GM18909 (cell line): Measurements from ENCODE around the gene PNP.
"Not testable (repeated sequence)": the region's sequence is repeated elsewhere in the genome, so short reads cannot be mapped to it uniquely, and the experiment has no call there.

Experiments
- ATAC-seq: cut with Tn5 transposase; IDR thresholded peaks from one replicate; pipeline ENCODE4 v1.9.1; 2021; ENCODE audit warnings: mild to moderate bottlenecking; ENCODE audit not compliant: unreplicated experiment, poor library complexity

Gene PNP

DNA sequence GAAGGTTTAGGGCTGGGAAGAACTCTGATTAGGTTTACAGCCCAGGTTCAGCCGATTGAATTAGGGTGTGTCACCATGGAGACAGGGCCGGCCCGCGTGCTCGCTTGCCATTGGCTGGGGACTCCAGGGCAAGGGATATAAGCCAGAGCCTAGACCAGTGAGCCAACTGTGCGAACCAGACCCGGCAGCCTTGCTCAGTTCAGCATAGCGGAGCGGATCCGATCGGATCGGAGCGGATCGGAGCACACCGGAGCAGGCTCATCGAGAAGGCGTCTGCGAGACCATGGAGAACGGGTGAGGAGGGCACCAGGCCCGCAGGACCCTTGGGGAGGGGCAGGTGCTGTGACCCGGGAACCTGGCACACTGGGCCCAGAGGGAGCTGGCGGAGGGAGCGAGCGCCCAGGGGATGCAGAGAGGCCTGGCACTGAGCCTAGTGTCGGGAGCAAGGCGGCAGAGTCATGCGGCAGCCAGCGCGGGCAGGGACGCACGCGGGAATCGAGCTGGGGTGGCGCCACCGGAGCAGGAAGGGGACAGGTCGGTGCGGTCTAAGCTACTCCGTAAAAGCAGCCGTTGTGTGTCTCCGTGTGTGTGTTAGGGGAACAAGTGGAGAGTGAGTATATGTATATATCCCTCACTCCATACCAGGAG lies at the start of gene PNP:
TSS of gene PNP (plus strand) at position 165 of the 648 bp plus-strand sequence. CDS start at position 284, 119 bp downstream.
- ATAC-seq: peak; percentile 96

DNA sequence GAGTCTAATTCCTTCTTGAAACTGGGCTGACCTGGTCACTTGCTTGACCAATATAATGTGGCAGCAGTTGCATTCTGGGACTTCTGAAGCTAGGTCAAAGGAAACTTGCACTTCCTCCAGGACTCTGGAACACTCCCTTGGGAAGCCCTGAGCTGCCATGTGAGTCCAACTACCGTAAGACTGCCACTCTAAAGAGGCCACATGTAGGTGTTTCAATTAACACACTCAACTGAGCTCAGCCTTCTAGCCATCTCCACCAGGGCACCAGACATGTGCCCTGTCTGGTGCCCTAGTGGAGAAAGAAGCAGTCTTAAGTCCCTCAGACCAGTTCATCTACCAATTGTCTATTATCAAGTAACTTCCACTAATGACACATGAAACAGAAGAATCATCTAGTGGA lies 49.8 kb upstream of the PNP start:
- ATAC-seq: no peak

DNA sequence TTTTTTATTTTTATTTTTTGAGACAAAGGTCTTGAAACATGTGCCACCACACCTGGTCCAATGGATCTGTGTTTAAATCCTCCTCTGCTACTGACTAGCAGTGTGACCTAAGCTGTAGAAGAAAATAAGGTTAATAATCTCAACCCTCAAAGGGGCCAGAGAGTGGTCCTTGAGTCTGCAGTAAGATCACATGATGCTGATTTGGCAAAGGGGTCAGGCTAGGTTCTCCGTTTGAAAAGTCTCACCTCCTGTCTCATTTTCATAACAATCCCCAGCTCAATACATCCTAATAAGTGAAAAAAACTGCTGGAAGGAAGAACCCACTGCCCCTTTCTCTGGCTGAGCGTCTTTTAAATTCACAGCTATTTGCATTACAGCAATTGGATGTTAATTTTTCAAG lies 47.9 kb upstream of the PNP start:
- ATAC-seq: no peak

DNA sequence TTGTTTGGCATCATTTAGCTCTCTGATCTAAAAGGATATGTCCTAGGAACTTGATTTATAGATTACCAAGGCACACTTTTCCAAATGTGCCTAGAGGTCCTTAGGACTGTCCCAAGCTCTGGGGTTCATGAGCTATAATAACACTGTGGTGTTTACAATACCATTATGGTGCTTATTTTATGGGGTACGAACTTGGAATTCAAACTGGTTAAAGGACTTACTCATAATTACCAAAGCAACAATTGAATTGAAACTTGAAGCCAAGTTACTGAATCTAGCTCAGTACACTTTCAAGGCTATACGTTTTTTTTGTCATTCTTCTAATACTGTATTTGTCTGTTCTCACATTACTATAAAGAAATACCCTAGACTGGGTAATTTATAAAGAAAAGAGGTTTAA lies 46.3 kb upstream of the PNP start:
- ATAC-seq: no peak

DNA sequence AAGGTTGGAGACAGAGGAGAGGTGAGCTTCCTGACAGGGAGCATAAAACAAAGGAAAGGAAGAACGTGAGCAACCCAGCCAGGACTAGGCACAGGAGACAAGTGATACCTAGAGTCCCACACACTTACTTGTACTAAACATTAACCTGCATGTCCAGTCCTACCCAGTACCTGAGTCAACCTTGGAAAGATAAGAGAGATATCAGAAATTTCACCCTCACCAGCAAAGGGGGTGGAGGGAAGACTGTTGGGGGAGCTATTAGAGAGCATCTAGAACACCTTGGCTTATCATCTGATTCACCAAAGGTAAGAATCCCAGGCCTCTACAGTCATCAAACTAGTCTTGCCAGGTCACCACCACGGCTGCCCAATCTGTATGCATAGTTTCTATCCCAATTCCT lies 44.4 kb upstream of the PNP start:
- ATAC-seq: no peak

DNA sequence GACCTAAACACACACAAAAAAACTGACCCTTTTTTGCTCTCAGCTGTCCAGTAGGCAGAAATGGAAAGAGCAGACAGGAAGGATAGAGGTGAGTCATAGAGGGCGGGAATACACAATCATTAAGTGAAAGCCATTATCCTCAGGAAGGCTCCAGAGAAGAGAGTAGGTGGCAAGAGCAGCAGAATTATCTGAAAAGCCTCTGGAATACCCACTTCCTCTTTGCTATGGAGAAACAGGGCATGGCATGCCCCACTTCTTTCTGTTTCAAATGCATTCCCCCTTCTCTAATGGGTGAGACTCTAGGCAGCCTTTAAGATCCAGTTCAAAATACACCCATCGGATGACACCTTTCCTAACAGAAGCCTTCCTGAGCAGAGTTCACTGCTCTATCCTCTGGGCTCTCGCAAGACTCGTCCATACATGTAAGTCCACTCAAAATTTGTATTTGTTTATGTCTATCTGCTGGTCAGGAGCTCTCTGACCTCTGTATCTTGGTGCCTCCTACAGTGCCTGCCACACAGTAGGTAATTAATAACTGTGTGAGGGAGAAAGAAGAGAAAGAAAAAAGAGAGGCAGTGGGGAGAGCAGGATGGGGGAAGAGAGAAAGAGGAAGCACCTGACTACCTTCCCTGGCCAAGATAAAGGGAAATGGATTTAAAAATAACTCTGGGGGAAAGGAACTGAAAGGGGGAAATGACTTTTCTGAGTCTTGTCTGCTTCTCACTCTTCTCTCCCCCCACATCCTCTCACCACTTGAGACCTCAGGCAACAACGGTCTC lies 41.8 kb upstream of the PNP start:
- ATAC-seq: peak; percentile 79

DNA sequence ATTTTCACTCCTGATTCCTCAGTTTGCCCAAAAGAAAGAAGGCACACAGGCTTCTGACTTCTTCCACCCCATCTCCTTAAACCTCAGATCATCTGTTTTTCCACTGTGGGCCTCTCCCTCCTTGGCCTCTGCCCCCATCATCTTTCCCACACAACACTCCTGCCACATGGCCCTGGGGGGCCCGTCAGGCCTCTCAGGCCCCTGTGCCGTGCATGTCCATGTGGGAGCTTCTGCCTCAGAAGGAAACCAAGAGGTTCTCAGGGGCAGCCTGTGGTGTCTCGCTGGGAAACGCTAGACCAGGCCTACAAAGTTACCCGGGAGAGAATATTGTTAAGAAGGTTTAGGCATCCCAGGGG lies 41.2 kb upstream of the PNP start:
- ATAC-seq: peak; percentile 36

DNA sequence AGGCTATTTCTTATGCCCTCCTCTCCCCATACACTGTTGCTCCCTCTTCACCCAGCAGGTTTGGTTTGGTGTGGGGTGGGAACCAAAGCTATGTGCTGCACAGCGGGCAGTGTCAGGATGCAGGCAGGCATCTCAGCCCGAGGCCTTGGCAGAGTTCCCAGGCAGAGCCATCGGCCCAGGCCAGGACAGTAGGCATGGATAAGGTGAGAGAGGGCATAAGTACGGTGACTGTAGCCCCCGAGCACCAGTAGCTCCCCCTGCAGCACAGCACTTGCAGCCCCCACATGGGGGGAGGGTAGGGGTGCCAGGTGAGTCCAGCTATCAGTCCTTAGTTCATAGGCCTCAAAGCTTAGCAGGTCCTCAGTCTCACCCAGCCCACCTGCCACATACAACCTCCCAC lies 40.4 kb upstream of the PNP start:
- ATAC-seq: no peak

DNA sequence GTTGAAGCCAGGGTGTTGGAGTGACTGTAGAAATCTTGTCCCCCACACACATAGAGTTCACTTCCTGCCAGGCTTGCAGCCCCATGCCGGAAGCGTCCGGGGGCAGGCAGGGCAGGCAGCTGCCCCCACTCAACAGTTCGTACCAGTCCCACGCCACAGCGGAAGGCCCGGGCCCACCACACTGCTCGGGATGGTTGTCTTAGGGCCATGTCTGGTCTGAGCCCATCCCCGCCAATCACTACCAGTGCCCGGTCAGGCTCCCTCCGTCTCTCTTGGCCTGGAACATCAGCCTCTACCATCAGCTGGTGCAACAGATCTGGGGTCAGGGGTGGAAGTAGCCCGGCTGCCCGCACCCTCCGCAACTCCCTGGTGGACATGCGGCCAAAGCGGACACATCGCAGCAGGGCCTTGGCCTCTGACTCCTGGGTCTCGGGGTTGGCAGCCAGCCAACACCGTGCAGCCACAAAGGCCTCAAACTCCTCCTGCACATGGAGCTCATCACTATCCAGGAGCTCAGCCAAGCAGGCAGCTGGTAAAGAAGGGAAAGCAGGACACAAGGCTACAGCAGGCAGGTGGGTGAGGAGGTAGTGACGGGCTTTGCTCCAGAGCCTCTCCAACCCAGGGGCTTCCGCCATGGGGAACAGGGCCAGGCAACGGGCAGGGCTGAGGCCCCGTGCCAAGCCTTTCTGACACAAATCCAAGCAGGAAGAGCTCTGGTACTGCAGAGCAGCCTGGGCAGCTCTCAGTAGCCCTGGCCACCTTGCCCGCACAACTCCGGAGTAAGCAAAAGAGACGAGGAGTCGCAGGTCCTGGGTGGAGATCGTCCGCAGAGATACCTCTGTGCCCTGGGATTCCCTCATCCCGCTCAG lies 39.2 kb upstream of the PNP start:
- ATAC-seq: no peak

DNA sequence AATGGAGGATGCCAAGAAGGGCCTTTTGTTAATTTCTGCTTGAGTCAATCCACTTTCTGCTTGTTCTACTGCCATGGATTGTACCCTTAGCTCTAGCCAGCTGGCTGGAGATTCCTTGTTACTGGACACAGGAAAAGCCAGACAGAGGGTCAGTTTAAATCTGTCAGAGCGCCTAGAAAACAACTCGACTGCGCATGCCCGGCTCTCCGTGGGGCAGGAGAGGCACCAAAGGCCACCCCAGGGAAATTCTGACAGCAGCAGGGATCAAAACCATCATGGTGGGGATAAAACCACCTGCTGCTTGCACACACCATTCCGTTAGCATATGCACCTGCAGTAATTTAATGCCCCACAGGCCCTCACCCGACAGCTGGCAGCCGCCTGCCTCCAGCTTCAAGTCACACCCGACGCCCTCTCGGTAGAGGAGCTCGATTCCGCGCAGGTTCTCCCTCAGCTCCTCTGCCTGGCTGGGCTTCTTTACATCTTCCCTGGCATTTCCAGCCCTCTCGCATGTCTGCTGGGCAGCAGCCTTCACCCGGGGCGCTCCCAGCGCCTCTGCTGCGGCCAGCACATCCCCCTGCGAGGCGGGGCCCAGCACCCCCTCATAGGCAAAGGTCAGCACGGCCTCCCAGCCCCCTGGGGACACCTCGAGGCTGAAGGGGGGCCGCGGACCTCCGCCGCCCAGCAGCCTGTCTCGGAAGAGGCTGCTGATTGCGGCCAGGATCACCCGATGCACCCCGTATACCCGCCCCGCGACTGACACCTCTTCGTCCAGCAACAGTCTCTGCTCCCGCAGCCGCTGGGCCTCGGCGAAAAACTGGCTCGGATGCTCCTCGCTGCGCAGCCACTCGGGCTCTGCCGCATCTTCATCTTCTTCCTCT lies 34.3 kb upstream of the PNP start:
- no peak for ATAC-seq

DNA sequence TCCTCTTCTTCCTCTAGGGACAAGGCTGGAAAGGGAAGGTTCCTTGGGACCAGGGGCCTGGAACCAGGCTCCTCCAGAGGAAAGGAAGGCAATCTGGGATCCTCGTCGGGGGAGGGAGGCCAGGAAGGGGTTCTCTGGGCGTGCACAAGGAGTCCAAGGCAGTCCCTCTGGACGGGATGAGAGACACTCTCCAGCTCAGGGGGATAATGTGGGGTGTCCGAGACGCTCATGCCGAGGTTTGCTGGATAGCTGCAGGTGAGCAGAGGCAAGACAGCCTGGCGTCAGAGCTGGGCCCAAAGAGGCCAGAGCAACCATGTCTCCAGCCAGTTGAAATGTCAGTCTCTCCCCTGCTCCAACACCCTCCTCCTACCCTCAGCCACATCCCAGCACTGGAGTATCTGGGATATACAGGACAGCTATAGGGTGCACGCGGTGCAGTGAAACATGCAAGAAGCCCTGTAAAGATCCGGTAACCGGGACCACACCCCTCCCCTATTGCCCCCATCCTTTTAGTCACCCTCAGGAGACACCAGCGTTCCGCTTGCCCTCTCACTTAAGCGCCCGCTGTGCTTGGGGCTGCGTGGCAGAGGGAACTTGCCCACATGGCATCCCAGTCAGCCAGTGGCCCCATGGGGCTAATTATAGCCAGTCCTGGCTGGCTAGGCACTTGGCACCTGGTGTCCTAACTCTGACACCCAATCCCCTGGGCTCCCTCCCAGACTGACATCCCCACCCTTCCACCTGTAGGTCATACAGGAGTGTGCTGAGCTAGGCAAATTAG lies 33.4 kb upstream of the PNP start, which contains the start of gene KLHL33:
TSS of gene KLHL33 (minus strand) at position 585 of the 781 bp plus-strand sequence. CDS start at position 230, 355 bp downstream.
- no peak for ATAC-seq

DNA sequence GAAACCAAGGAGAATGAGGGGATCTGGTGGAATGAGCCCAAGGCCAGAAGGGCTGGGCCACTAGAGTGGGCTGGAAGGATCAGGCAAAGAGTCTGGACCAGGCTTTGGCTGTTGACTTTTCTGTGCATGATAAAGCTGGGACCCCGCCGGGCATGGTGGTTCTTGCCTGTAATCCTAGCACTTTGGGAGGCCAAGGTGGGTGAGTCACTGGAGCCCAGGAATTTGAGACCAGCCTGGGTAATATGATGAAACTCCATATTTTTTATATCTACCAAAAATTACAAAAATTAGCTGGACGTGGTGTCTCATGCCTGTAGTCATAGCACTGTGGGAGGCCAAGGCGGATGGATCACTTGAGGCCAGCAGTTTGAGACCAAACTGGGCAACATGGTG lies 32.8 kb upstream of the PNP start:
- no peak for ATAC-seq

DNA sequence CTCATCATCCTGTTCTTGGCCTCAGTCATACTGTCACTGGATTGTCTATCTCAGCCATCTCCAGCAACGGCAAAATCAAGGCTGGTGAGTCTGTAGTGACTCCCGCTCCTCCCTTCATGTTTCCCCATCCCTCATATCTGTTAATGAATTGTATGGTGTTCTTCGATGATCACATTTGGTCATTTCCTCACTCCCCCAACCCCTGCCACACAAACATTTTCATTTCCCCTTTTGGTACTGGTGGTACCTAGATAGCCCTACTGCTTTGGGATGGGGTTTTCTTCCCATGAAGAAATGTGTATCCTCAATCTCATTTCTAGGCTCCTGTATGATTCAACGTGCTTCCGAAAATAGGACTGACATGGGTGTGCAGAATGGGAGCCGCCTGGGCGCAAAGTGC lies 30.5 kb upstream of the PNP start:
- no peak for ATAC-seq

DNA sequence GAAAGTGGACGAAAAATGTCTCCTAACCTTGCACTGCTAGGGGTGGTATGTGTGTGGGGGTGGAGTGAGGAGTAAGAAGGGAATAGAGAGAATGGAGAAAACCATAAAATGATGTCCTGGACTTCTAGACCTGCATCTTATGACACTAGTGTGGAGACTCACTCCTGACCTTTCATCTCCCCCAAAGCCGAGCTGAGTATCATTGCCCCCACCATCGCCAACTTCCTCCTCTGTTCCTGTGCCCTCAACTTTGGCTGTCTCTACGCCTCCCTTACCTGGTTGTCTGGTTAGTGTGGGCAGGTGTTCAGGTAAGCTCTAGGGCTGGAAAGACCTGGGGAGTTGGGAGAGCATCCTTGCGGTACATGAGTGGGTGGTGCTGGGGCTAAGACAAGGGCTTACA lies 28.7 kb upstream of the PNP start:
- ATAC-seq: no peak

DNA sequence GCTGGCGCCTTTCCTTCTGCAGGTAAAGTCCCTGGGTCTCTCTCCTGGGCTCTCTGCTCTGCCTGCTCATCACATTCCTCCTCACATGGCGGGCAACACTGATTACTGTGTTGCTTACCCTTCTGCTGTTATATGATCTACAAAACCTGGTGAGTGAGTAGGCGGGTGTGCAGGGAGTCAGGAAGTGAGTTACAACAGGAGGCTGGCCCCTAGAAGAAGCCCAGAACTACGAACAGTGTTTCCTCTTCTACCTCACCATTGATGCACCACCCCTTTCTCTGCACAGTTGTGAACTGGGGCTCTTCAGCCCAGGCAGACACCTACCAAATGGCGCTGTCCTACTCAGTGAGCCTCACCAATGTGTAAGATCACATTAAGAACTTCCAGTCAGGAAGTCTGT lies 28.3 kb upstream of the PNP start:
- no peak for ATAC-seq

DNA sequence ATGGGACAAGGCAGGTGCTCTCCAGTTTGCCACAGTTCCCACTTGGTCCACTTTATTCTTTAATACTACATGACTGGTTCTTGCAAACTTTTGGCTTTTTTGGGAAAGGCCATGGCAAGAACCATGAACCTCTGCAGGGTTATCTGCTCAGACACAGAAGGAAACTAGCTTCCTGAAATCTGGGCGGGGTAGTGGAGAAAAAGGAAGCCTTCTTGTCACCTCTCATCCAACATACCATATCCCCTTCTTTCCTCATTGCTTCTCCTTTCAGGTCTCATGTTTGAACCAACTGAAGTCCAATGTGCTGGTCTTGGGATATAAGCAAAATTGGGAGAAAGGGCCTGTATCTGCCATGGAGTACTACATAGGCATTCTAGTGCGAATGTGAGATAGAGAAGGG lies 27.7 kb upstream of the PNP start:
- ATAC-seq: no peak

DNA sequence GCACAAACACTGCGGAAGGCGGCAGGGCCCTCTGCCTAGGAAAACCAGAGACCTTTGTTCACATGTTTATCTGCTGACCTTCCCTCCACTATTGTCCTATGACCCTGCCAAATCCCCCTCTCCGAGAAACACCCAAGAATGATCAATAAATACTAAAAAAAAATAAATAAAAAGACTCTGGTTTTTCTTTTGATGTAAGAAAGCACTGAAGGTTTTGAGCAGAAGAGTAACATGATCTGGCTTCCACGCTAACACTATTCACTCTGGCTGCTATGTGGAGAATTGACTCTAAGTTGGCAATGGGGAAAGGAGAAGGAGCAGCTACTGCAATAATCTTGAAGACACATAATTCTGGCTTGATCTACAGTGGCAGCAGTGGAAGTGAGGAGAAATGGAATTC lies 25.6 kb upstream of the PNP start:
- not testable (repeated sequence) for ATAC-seq

DNA sequence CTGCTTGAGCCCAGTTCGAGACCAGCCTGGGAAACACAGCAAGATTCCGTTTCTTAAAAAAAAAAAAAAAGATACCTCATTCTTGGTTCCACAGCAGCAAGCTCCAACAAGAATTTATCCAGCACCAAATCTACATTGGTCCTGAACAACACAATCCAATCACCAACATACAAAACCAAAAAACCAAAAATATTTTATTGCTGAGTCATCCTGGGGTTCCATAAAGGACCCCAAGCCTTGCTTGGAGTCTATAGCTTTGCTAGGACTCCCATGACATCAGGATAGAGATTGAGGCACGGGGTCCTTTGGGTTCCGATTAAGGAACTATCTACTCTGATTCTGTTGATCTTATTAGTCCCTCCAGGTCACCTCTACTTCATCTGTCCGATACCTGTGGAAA lies 22.3 kb upstream of the PNP start:
- ATAC-seq: no peak

DNA sequence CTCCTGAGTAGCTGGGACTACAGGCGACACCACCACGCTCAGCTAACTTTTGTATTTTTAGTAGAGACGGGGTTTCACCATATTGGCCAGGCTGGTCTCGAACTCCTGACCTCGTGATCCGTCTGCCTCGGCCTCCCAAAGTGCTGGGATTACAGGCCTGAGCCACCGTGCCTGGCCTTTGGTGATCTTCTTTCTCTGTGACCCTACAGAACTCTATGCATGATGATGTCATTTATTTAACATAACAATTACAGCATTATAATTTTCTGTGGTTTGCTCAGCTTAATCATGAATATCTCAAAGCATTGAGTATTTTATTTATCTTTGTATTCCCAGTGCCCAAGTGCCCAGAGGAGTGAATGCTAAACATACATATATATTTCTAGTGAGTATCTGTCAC lies 16.4 kb upstream of the PNP start:
- not testable (repeated sequence) for ATAC-seq
